Measurements from ENCODE around the gene NRSN2.
"Not testable (repeated sequence)": the region's sequence is repeated elsewhere in the genome, so short reads cannot be mapped to it uniquely, and the experiment has no call there.

NRSN2 gene

DNA sequence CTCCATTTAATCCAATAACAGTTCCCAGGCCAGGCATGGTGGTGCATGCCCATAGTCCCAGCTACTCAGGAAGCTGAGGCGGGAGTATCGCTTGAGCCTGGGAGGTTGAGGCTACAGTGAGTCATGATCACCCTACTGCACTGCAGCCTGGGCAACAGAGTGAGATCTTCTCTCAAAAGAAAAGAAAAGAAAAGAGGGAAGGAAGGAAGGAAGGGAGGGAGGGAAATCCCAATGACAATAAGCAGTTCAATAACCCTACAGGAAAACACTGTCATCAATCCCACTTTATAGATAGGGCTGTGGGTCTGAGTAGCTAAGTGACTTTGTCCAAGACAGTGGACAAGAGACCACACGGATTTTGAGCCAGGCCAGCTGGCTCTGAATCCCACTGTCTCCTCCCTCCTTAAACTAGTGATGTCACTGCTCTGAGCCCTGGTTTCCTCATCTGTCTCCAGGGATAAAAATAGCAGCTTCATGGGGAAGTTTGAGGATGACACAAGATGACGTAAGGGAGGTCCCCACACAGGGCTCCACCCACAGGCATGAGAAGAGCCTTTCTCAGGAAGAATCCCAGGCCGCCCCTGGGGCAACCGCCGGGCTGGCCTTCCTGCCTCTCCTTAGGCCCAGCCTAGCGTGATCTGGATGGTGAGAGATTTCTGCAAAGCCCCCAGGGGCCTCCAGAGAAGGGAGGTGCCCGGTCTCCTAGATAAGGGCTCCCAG is 26.4 kb downstream of the NRSN2 start:
- FAIRE-seq (no peak), DNase-seq (ENCODE audit: low spot score) (no peak)

GRCh38 chr20:375265-375889 is 28.5 kb downstream of the NRSN2 start:
- DNase-seq (ENCODE audit: low spot score) (no peak), FAIRE-seq (no peak)

- DNase-seq (ENCODE audit: low spot score) (no peak), FAIRE-seq (no peak)
Measured at GRCh38 chr20:376089-376488, 29.2 kb downstream of the NRSN2 start.

- no peak for FAIRE-seq
- no peak for DNase-seq (ENCODE audit: low spot score)
Measured at GRCh38 chr20:376750-377149, 29.8 kb downstream of the NRSN2 start.

DNA sequence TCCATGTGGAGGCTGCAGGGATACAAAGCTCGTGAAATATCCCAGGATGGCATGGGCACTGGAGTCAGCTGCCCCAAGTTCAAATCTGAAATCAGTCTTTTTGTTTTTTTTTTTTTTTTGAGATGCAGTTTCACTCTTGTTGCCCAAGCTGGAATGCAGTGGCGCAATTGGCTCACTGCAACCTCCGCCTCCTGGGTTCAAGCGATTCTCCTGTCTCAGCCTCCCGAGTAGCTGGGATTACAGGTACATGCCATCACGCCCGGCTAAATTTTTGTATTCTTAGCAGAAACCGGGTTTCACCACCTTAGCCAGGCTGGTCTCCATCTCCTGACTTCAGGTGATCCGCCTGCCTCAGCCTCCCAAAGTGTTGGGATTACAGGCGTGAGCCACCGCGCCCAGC is 30.7 kb downstream of the NRSN2 start:
- not testable (repeated sequence) for FAIRE-seq; DNase-seq (ENCODE audit: low spot score)

DNA sequence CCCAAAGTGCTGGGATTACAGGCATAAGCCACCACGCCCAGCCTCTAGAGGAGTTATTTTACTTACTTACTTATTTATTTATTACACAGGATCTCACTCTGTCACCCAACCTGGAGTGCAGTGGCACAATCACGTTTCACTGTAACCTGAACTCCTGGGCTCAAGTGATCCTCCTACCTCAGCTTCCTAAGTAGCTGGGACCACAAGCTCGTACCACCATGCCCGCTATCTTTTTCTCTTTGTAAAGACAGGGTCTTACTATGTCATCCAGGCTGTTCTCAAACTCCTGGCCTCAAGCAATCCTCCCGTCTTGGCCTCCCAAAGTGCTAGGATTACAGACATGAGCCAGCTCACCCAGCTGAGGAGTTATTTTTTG is 32.0 kb downstream of the NRSN2 start:
- DNase-seq (ENCODE audit: low spot score) (no peak), FAIRE-seq (no peak)

- DNase-seq (ENCODE audit: low spot score) (peak; percentile 78), FAIRE-seq (no peak)
Measured at GRCh38 chr20:380763-381580, 34.1 kb downstream of the NRSN2 start.

- peak; percentile 79 for DNase-seq (ENCODE audit: low spot score)
Measured at GRCh38 chr20:381581-382290, 34.8 kb downstream of the NRSN2 start.

DNA sequence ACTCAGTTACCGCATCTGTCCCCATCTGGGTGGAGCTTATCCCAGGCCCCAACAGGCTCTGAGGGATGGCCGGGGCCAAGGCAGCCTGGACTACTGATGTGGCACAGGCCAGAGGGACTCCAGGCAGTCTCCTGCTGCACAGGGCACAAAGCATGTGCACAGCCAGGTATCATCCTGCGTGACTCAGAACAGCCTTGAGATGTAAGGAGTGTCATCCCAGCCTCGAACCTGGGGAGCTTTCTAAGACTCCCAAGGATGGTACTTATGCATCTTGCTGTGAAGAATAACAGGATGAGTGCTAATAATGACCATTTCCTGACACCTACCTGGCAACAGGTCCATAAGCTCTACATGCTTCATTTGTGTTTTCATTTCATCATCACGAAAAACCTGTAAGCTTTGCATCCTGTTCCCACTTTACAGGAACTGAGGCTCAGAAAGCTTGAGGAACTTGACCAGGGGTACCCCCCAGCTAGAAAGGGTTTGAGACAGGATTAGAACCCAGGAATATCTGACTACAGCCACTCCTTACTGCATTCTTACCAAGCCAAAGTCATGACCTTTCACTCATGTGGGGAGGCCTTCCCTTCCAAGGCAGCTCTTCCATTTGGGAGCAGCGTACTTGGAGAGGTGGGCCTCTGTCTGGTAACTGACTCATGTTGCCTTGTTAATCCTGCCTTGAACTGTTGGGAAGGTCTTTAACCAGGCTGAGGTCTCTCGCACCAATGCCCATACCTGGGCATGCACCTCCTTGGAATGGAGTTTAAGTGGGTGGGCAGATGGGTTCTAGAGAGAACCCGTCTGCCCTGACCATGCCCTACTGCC is 35.6 kb downstream of the NRSN2 start:
- DNase-seq (ENCODE audit: low spot score), result no peak
- no peak for FAIRE-seq

More at GRCh38 chr20:381581-382290, 34.8 kb downstream of the NRSN2 start:
- no peak for FAIRE-seq

- DNase-seq (ENCODE audit: low spot score) (no peak), FAIRE-seq (no peak)
Measured at GRCh38 chr20:383889-384288, 37.0 kb downstream of the NRSN2 start.

- DNase-seq (ENCODE audit: low spot score), result no peak
- FAIRE-seq, result no peak
Measured at GRCh38 chr20:384723-385122, 37.8 kb downstream of the NRSN2 start.

GRCh38 chr20:385448-385847 is 38.5 kb downstream of the NRSN2 start:
- DNase-seq (ENCODE audit: low spot score) (no peak), FAIRE-seq (no peak)

- not testable (repeated sequence) for DNase-seq (ENCODE audit: low spot score); FAIRE-seq
Measured at GRCh38 chr20:386634-387033, 39.7 kb downstream of the NRSN2 start.

- FAIRE-seq, result no peak
Measured at GRCh38 chr20:387520-387919, 40.6 kb downstream of the NRSN2 start.

GRCh38 chr20:388034-388994 is 41.4 kb downstream of the NRSN2 start:
- DNase-seq (ENCODE audit: low spot score), result no peak
- FAIRE-seq, result no peak

More at GRCh38 chr20:387520-387919, 40.6 kb downstream of the NRSN2 start:
- DNase-seq (ENCODE audit: low spot score), result no peak

DNA sequence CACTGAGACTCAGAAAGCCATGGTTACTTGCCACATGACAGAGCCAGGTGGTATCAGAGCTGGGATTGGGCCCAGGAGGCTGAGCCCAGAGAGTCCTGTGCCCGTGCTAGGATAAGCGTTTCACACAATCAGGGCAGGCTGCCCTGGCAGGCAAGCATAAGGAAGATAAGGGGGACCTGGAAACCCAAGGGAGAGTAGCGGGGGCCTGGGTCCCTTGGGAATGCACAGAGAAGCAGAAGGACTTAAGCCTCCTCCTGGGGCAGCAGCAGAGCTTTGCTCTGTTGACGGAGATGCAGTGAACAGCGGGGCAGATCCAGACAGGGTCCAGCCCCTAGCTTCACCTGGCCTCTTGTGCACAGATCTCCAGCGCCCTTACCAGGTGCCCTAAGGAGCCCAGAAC is 42.3 kb downstream of the NRSN2 start:
- FAIRE-seq, result no peak
- DNase-seq (ENCODE audit: low spot score), result no peak

DNA sequence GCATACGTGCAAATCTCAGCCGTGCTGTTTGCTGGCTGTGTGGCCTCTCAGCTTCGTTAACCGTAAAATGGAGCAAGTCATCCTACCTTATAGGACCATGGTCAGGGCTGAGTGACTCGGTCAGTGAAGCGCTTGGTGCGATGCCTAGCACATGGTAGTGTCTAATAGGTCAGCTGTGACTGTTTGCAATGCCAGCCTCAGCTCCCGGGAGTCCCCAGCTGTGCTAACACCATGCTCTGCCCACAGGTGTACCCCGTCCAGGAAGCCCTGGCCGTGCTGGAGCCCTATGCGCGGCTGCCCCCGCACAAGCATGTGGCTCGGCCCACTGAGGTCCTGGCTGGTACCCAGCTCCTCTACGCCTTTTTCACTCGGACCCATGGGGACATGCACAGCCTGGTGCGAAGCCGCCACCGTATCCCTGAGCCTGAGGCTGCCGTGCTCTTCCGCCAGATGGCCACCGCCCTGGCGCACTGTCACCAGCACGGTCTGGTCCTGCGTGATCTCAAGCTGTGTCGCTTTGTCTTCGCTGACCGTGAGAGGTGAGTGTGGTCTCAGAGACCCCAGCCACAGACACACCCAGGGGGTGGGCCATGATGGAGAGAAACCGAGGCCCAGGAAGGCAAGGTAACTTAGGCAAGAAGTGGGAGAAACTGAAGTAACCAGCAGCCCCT is 44.3 kb downstream of the NRSN2 start:
- no peak for DNase-seq (ENCODE audit: low spot score)
- no peak for FAIRE-seq

- DNase-seq (ENCODE audit: low spot score); FAIRE-seq: not testable (repeated sequence)
Measured at GRCh38 chr20:393296-393695, 46.4 kb downstream of the NRSN2 start.

- no peak for DNase-seq (ENCODE audit: low spot score)
- FAIRE-seq, result no peak
Measured at GRCh38 chr20:396252-396618, 49.3 kb downstream of the NRSN2 start.

Measured in urothelium cell line (cell line).